HG02798 (cell line): ENCODE results near the gene SLC7A6OS.
A peak's percentile ranks its signal among the peaks of the same experiment; 100 is the strongest.

Source experiments
- ATAC-seq: cut with Tn5 transposase; IDR thresholded peaks from one replicate; pipeline ENCODE4 v1.9.1; 2021; ENCODE audit warnings: mild to moderate bottlenecking; ENCODE audit not compliant: unreplicated experiment, poor library complexity

SLC7A6OS gene

GRCh38 chr16:68345351-68345810, 34.6 kb upstream of the SLC7A6OS start:
- ATAC-seq = no peak

DNA sequence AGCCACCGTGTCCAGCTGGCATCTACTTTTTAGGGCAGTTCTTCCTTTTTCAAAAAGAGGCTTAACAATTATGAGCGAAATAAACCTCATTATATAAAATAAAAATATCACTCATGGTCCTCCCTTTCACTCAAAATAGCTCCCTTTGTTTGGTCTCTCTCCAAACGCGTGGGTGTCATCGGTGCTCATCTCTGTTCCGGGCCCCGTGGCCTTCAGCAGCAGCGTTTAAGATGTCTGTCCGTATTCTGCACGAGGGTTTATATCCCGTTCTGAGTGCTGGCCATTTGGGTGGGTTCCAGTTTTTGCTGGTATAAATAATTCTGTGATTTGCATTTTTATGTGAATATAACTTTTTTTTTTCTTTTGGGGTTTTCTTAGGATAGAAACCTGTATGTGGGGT, 33.5 kb upstream of the SLC7A6OS start:
- no peak for ATAC-seq

DNA sequence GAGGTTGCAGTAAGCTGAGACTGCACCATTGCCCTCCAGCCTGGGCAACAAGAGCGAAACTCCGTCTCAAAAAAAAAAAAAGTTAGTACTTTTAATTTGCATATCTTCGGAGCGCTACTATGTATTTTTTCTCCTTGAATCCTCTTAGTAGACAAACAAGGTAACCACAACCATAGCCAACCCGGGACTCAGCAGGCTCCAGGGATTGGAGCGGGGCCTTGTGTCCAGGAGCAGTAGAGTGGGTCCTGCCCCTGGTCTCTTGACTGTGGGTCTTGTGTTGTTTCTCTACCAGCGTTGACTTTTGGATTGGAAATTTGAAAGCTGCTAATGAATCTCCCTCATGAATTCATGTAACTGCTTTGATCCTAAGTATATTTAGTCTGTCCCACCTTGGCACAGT, 32.4 kb upstream of the SLC7A6OS start:
- ATAC-seq = no peak

DNA sequence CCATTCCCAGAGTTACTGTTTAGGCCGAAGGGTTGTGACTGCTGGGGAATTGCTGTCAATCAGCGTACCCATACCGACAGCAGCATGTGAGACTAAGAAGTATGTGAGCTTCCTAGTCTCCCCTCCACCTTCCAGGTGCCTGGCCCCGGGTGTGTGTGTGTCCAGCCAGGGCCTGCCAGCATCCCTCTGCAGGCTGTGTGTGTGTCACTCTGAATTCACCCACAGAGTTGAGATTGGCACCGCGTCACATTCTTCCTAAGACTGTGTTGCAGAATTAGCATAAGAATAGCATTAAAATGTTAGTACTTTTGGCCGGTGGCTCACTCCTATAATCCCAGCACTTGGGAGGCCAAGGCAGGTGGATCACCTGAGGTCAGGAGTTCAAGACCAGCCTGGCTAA, 31.9 kb upstream of the SLC7A6OS start:
- ATAC-seq = no peak

- no peak for ATAC-seq
Measured at GRCh38 chr16:68339214-68339613, 28.5 kb upstream of the SLC7A6OS start.

GRCh38 chr16:68338326-68339119, 27.8 kb upstream of the SLC7A6OS start:
- ATAC-seq = no peak

DNA sequence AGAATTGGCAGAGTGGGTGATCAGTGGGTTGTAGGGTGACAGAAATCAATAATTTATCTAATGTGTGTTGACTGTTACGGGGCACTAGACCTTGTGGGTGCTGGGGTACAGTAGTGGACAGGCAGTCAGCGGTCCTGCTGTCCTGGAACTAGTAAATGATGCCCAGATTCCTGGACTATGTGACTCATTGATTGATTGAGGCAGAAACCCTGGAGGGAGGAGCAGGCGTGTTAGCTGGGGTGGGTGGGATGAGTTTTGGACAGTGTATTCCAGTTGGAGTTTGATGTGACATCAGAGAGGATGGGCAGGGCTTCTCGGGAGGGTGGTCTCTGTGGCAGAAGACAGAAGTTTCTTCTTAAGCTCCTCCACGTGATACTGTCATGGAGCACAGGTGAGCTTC, 24.4 kb upstream of the SLC7A6OS start:
- ATAC-seq = no peak

DNA sequence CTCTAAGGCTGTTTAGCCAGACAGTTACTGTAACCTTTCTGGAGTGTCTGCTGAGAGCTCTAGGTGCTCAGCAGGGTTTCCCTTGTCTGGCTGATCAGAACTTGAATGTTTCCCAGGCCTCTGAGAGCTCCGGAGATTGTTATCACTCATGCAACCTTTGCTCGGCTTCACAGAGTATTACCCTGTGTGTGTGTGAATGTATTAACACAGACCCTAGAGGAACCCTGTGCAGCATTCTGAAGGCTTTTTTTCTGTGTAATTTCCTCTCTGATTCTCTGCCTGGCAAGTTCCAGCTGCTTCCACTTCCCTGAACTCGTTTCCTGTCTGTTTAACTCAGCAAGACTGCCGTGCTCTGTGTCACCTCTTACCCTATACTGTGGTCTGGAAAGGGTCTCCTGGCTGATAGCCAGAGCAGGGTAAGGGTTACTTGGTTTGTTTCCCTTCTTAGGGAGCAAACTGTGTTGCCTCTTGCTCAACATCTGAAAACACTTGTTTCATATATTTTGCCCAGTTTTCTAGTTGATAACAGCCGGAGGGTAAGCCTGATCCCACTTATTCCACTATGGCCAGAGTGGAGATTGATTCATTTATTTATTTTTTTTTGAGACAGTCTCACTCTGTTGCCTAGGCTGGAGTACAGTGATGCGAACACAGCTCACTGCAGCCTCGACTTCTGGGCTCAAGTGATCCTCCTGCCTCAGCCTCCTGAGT, 21.8 kb upstream of the SLC7A6OS start:
- no peak for ATAC-seq

DNA sequence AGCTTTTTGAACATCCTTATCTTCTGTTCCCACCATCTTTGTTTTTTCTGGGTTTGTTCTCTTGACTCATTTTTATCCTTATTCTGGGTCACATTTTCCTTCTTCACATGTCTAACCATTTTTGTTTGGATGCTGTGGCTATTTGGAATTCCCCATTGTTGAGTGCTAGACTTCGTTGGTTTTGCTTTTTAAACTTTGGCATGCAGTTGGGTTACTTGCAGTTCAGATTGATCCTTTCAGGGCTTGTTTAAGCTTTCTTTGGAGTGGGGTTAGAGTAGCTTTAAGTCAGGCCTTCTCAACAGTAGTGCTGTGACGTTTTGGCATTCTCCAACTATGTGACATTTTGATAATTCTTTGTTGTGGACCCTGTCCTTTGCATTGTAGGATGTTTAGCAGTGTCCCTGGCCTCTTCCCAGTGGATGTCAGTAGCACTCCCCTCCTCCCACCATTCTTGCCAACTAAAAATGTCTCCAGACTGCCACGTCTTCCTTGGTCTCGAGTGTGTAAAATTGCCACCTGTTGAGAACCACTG, 21.2 kb upstream of the SLC7A6OS start:
- ATAC-seq = no peak

DNA sequence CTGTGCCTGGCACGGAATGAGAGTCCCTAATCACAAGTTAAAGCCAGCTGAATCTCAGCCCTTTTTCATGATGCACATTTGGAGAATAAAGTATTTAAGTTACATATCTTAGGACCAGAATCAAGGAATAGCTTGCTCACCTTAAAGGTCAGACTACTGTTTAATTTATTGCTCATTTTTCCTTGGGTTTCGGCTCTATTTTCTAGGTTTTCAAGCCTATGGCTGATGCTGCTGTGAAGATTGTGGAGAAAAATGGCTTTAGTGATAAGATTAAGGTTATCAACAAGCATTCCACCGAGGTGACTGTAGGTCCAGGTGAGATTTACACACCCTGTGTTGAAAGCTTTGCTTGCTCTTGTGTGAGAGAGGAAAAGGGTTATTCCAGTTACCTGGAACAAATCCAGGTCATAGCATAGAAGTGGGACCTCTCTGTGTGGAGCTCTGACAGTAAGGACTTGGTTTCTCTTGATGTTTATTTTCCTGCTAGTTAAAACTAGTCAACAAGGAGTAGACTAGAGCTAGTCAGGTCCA, 18.2 kb upstream of the SLC7A6OS start:
- no peak for ATAC-seq

GRCh38 chr16:68328151-68328859, 17.6 kb upstream of the SLC7A6OS start:
- ATAC-seq = peak; percentile 84

DNA sequence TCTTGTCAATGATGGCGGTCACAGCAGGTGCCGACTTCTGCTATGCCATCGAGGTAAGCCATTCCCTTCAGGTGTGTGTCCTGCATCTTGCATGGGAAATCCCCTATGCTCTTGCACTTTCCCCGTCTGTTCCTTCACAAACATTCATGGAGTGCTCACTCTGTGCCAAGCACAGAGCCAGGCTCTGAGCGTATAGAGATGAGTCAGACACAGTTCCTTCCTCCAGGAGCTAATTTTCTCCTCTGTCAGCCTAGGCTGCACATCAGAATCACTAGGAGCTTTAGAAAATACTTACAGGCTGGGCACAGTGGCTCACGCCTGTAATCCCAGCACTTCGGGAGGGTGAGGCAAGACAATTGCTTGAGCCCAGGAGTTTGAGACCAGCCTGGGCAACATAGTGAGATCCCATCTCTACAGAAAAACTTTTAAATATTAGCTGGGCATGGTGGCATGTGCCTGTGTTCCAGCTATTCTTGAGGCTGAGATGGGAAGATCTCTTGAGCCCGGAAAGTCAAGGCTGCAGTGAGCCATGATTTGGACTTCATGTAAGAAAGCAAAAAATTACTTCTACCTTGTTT, 14.1 kb upstream of the SLC7A6OS start:
- ATAC-seq = no peak

GRCh38 chr16:68324336-68324735, 13.6 kb upstream of the SLC7A6OS start:
- ATAC-seq = no peak

- peak; percentile 82 for ATAC-seq
Measured at GRCh38 chr16:68319185-68319908, 8.6 kb upstream of the SLC7A6OS start.

GRCh38 chr16:68313116-68313515, 2.4 kb upstream of the SLC7A6OS start:
- no peak for ATAC-seq

- ATAC-seq = no peak
Measured at GRCh38 chr16:68310437-68310773, 341 bp downstream of the SLC7A6OS start.

DNA sequence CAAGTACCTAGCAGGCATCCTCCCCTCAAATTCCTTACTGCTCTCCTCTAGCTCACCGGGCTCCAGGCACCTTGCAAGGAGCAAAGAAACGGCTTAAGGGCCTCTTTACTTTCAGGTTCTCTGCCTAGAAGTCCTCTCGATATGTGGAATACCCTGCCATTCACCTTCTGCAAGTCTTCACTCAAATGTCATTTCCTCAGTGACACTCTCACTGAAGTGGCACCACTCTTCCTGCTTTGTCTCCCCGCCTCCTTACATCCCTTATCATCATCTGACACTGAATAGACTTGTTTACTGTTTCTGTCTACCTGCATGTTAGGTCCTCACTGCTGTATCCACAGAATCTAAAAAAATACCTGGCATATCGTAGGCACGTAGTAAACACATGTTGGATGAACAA, 947 bp downstream of the SLC7A6OS start:
- no peak for ATAC-seq

- ATAC-seq = no peak
Measured at GRCh38 chr16:68306633-68307032, 4.1 kb downstream of the SLC7A6OS start.

- no peak for ATAC-seq
Measured at GRCh38 chr16:68300734-68301459, 9.8 kb downstream of the SLC7A6OS start.
